HG02840 (cell line): ENCODE results near the gene TECRL.

Experiments
- ATAC-seq: cut with Tn5 transposase; IDR thresholded peaks from one replicate; pipeline ENCODE4 v1.9.1; 2021; ENCODE audit warnings: mild to moderate bottlenecking, moderate library complexity, moderate number of reproducible peaks; ENCODE audit not compliant: unreplicated experiment, low FRiP score

The TECRL gene, protein sequence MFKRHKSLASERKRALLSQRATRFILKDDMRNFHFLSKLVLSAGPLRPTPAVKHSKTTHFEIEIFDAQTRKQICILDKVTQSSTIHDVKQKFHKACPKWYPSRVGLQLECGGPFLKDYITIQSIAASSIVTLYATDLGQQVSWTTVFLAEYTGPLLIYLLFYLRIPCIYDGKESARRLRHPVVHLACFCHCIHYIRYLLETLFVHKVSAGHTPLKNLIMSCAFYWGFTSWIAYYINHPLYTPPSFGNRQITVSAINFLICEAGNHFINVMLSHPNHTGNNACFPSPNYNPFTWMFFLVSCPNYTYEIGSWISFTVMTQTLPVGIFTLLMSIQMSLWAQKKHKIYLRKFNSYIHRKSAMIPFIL

DNA sequence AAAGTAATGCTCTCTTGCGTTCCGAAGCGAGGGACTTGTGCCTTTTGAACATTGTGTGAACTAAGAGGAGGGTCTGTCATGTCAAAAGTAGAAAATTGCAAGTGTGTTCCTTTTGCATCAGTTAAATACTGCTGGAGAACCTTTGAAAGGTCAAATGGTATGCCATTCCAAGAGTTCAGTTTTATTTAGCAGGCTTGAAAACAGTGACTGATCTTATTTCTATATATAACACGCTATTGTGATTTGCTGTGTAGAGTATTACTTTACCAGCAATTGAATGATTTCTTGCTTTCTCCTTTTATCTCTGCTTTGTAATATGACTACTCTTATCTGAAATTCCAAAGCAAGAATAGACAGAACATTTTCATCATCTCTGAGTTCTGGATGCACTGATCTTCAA lies at the start of gene TECRL:
Gene TECRL, minus strand, starts transcription at position 151 of the 400 bp plus-strand sequence. Its CDS starts 99 bp downstream, at position 52.
- ATAC-seq: no peak

DNA sequence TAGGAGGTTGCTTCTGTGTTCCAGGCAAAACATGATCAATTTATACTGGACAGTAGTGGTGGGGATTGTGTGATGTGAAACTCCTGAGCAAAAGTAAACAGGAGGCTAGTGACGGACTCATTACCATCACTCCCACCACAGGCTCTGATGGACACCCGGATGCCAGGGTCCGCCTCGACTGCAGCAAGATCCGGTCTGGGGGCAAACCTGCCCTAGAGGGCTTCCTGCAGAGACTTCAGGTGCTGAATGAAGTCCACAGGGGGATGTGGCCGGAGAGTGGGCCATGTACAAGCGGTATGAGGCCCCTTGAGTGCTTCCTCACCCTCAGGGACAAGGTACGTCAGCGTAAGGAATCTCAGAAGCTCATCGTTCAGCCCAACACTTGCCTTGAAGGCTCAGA lies 23.4 kb upstream of the TECRL start:
- no peak for ATAC-seq

DNA sequence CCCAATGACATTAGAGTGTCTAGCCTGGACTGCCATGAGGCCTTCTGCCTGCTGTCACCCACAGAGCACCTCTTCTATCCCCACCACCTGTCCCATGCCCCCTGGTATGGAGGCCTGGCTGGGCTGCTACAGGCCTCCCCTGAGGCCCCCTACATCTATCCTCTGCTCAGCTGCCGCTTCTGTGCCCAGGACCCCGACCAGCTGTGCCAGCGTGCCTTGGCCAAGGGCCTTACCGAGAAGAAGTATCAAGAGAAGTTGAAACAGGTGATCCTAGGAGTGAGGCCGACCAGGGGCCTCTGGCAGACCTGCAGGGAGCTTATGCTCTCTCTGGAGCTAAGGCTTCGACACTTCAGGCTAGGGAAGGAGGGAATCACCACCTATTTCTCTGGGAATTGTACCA lies 21.7 kb upstream of the TECRL start:
- ATAC-seq: no peak

DNA sequence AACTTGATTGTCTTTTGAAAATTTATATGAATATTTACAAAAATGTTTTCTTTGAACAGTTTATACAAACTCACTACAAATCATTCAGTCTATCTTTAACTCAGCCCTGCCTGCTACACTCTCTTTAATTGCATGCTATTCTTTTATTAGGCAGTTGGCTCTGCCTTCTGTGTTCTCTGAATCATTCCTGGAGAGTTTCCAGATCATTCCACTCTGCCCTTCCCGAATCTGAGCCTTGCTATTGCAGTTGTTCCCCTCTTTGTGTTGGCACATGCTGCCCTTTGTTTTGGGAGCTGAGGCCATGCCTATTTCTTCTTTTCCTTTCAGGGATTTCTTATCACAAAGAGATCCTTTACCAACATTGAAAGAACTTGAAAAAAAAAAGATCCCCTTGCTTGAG lies 8.7 kb upstream of the TECRL start:
- ATAC-seq: no peak

DNA sequence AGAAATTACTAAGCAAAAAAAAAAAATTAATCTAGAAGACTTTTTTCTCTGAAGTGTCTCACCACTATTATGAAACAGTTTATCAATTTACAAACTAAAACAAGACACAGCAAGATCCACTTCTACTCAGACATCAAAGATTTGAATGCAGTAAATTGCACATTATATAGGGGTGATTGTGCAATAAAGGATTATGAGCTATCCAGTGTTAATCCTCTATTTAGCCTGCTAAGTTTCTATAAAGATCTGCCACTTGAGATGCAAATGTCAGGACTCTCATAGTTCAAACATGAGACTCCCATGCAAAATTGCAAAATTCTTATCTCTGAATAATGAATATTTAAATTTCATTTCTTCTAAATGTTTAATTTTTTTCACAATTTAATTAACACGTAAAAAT lies 2.2 kb downstream of the TECRL start:
- ATAC-seq: no peak

DNA sequence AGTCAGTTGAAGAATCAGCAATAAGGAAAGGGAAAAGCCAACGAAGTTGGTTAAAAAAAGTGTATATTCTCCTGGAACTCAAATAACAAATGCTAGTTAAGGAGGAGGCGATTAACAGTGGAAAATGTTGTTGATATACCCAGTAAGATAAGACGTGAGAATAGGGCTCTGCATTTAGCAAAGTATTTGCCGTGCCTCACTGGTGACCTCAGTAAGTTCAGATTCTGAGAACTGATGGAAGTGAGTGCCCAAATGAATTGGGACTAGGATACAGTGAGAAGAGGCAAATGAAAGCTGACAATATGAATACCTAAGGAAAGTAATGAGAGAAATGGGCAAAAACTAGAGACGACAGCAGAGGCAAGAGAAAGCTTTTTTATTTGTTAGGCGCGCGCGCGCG lies 3.5 kb downstream of the TECRL start:
- ATAC-seq: no peak

DNA sequence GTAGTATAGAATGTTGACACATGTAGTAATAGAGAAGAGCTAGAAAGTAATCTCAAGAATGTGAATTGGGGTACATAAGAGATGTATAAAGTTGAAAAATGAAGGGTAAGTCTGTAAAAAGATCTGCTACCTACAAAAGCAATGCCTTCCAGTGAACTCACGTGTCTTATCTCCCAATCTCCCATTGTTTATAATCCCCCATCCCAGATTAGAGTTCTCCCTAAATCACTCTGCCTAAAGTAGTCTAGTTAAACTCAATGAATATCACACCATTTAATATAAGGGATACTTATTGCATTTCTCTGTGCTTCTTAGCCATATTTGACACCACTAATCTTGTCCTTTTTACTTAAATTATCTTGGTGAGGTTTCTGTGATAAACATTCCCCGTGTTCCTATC lies 6.6 kb downstream of the TECRL start:
- ATAC-seq: no peak

DNA sequence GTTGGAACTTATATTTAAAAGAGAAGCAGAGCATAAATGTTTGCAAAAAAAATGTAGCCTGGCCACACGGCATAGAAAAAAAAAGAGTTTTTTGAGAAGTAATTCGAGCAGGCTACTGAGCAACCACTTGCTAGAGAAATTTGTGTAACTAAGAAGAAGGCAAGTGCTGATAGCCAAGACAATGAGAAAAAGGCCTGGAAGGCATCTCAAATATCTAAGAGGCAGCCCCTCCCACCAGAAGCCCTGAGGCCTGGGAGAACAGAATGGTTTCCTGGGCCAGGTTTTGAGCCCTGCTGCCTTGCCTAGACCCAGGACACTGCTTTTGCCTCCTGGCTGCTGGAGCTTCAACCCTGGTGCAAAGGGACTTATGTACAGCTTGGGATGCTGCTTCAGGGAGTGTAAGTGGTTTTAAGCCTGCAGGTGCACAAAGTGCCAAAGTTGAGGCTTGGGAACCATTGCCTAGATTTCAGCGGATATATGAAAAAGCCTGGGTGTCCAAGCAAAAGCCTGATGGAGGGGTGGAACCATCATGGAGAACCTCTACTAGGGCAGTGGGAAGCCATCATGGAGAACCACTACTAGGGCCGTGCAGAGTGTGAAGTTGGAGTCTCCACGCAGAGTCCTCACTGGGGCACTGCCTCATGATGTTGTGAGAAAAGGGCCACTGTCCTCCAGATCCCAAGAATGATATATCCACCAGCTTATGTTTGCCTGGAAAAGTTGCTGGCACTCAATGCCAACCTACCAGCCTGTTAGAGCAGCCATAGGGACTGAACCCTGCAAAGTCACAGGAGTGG lies 9.7 kb downstream of the TECRL start:
- no peak for ATAC-seq

DNA sequence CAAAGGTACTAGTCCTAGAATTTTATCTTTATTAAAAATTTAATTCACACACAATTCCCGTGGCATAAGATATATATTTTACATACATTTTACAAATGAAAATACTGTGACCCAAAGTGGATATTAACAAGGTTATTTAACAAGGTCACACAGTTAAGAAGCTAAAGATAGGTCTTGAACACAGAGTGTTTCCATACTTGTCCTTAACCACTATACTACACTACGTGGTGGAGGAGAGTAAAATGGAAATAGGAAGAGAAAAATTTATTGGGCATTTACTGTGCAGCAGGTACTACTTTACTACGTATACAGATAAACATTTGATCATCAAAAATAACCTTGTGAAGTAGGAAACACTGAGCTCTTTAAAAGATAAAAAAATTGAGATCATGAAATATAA lies 14.8 kb downstream of the TECRL start:
- no peak for ATAC-seq

DNA sequence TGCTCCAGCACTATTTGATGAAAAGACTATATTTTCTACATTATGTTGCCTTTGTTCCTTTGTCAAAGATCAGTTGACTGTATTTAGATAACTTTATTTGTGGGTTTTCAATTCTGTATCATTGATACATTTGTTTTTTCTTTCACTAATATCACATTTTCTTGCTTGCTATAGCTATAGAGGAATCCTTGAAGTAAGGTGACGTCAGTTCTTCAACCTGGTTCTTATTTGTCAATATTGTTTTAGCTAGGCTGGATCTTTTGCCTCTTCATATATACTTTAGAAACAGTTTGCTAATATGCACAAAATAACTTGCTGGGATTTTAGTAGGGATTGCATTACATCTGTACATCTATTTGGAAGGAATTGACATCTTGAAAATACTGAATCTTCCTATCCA lies 21.0 kb downstream of the TECRL start:
- ATAC-seq: no peak

DNA sequence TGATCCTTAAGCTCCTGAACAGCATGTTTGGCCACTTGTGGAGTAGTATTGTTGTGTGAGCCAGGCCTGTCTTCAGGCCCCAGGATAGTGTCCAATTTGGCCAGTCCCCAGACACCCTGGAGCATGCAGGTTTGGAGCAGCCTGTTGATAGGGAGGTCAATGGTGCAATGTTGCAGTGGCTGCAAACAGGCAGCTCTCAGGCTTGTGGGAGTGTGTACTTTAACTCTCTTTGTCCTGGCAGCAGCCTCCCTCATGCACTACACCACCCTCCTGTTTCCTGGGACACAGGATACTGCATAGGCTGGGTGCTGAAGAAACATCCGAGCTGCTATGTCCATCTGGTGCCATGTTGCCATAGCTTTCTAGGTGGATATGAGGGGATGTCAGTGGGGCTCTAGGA lies 24.0 kb downstream of the TECRL start:
- no peak for ATAC-seq

DNA sequence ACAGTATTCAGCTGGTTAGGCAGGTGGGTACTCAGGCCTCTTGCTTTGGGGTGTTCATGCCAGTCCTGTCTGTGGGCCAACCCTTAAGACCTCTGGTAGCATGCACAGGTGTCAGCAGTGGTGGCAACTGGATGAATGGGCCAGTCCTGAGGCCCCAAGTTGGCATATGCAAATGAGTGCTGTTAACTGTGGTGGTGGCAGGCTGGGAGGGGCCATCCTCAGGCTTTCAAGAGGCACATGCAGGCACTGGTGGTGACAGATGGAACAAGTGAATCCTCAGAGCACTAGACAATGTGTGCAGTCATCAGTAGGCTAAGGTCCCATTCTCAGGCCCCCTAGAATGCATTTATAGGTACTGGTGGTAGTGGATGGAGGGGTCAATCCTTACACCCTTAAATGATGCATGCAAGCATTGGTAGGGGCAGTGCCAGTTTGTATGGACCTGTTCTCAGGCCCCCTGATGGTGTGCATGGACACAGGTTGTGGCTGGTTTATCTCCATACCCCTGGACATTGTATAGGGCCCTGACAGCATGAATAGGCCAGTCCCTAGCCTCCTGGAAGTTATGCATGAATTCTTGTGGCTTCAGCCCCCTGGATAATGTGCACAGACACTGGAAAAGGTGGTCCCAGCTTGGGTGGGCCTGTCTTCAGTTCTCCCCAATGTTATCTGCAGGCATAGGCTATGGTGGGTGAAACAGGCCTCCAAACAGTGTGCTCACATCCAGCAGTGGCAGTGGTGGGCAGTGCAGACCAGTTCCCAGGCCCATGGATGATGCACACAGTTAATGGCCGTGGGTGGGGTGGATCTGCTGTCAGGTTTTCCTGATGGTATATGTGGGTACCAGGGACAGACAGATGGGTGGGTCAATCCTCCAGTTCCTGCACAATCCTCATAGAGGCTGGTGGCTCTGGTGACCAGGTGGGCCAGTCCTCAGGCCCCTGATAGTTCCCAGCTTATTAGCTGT lies 24.7 kb downstream of the TECRL start:
- no peak for ATAC-seq

DNA sequence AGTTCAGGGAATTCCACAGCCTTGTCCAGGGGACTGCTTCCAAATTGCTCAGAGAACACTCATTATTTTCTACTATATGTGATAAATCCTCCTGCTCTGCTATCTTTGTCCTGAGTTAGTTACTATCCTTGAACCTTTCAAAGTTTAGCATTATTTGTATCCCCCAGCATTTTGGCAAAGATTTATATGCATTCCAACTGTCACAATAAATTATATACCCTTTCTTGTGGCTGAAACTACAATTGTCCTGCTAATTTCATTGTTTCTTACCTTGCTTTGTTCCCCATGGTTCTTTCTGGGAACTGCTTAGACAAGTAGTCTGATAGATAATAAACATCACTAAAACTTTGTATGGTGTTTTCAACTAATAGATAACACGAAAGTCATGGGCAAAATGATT lies 40.5 kb downstream of the TECRL start:
- no peak for ATAC-seq

DNA sequence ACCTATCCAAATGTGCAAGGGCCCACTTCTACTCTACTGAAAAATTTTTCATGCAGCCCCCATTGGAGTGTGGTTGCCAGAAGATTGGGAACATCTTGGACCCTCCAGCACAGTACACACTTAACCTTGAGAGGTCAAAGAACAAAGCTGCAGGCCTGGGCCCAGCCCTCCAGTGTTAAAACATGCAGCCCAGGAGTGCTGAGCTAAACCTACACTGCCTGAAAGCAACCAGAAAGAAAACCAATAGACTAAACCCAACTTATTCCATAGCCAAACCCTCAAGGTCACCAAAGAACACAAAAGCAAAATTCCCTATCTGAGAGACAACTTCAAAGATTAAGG lies 47.9 kb downstream of the TECRL start:
- ATAC-seq: no peak

DNA sequence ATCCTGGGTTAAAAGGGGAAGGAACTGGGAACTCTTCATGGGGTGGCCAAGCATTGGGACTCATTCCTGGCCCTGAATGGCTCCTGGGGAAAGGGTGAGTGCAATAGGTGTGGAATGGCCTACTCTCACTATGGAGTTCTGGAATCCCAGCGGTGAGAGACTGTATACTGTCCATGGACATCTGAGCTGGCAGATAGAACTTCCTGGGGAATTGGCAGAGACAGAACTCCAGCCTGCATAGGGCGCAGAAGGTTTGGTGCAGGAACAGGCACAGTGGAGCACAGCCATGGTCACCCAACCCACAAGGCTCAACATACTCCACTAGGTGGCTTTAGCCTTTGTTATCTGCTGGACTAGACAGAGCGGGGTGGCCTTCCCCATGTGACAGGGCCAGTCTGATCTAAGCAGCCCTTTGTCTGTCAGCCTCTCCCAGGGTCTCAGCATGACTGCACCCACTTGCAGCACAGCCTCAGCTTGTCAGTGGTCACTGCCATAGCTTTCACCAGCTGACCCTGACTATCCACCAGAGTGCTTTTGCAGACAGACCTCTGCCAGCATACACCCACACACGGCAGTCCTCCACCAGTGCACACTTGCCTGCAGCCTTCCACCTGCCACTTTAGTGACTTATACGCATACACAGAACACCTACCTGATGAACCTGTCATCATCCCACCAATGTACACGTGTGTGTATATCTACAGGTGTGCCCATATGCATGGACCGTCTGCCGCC lies 48.4 kb downstream of the TECRL start:
- ATAC-seq: no peak

DNA sequence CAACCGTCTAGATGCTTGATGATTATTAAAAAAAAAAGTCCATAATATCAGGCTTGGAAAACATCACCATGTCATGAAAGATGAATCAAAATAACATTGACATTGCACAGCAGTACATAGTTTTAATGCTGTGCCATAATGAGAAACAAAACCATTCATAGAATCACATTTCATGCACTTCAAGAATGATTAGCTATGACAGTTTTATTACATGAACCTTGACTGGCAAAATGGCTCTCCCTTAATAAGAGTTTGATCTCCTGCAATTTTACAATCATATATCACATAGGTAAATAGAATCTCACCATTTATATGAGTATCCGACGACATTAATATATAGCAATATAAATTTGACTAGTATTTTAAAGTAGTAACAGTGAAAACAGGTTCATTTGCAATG lies 49.8 kb downstream of the TECRL start:
- ATAC-seq: no peak

DNA sequence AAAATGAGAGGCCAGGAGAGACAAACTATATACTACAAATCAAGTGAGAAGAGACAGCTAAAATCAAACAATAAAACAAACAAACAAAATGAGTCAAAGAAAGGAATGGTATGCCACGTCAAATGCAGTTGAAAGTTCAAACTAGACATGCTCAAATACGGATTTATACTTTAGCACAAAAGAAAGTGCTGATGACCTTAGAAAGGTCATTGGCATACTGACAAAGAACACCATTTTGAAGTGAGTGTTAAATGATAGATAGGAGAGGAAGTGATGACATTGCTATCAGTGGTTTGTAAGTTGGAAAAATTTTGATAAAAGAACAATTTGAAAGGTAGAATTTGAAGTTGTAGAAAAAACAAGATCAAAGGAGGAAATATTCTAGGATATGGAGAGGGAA lies 55.3 kb downstream of the TECRL start:
- ATAC-seq: no peak

DNA sequence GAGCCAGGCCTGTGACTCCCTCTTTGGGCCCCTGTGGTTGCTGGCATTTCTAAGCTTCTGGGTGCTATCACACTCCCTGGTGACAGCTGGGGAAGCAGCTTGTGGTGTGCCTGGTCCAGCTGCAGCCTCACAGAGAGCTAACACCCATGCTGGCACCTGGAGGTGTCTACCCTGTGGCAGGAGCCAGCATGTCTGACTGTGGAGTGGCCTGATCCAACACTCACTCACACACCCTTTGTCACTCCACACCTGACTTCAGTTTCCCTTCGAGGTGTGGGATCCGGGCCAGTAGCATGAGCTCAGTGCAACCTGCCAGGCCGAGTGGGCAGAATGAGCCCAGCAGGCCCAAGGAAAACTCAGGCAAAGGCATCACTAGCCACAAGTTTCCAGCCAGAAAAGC lies 67.5 kb downstream of the TECRL start:
- no peak for ATAC-seq

DNA sequence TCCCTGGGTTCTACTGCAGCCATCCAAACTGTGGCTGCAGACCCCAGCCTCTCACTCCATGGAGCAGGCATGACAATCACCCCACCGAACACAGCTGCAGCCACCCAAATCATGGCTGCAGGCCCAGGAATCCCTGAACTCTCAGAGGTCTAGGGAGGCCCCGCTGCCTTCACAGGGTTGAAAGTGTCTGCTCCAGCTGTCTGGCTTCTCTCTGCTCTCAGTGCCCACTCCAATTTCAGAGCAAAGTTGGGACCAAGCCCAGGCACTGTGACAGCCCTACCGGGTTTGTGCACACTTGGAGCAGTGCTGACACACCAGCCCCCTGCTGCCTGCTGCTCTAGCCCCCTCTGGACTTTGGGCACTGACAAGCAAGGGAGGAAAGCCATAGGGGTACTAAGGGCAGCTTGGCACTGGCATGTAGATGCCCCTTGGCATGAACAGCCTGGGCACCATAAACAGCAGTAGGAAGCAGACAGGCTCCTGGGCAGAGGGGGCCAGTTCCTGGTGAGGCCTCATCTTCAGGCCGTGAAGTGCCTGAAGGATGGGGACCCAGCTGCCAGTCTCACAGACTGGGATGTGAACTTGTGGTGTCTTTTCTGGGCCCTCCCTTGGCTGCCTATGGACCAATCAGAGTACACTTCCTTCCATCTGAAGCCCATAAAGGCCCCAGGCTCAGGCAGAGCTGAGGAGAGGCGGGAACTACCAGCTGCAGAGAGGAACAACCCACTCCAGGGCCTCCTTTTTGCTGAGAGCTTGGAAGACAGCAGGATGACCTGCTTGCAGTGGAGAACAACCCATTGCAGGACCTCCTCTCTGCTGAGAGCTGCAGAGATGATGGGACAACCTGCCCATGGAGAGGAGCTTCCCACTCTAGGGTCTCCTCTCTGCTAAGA lies 68.8 kb downstream of the TECRL start:
- no peak for ATAC-seq
